Glomerular endothelial cell (primary cell): Measurements from ENCODE around the gene NKAIN1. TPM values are rescaled to one million over a fixed set of nuclear protein-coding genes. Genes with fewer than 3 reads are reported as not detected.

Experiments used
- DNase-seq: peaks from one replicate; pipeline ENCODE4 v3.0.0-alpha.2; 2011; ENCODE audit warnings: low read depth, low spot score; ENCODE audit errors: extremely low read depth
- total RNA-seq: library from RNA; depleted of rRNA; stranded (reverse); fragments of >200 nt; gene quantifications from 2 replicates; pipeline ENCODE4 v1.2.3, GENCODE V29; 2015

NKAIN1 gene
- total RNA-seq, 1 donor from 2014 or later = not detected

- DNase-seq = no peak
Observed at GRCh38 chr1:31234123-31234708, 5.5 kb downstream of the NKAIN1 start.

- no peak for DNase-seq
Observed at GRCh38 chr1:31232689-31233088, 7.0 kb downstream of the NKAIN1 start.

- DNase-seq = no peak
Observed at GRCh38 chr1:31231802-31232201, 7.9 kb downstream of the NKAIN1 start.

GRCh38 chr1:31230378-31230777 lies 9.3 kb downstream of the NKAIN1 start:
- DNase-seq = no peak

- no peak for DNase-seq
Observed at GRCh38 chr1:31228986-31229385, 10.7 kb downstream of the NKAIN1 start.

- DNase-seq = no peak
Observed at GRCh38 chr1:31227891-31228568, 11.7 kb downstream of the NKAIN1 start.

GRCh38 chr1:31224068-31224467 lies 15.6 kb downstream of the NKAIN1 start:
- DNase-seq = no peak

- no peak for DNase-seq
Observed at GRCh38 chr1:31222176-31222575, 17.5 kb downstream of the NKAIN1 start.

- DNase-seq = no peak
Observed at GRCh38 chr1:31221072-31221471, 18.6 kb downstream of the NKAIN1 start.

GRCh38 chr1:31219489-31219888 lies 20.2 kb downstream of the NKAIN1 start:
- DNase-seq = no peak

- no peak for DNase-seq
Observed at GRCh38 chr1:31218705-31219104, 21.0 kb downstream of the NKAIN1 start.

- peak; percentile 39 for DNase-seq
Observed at GRCh38 chr1:31216016-31216415, 23.7 kb downstream of the NKAIN1 start.

GRCh38 chr1:31215065-31215570 lies 24.6 kb downstream of the NKAIN1 start:
- DNase-seq = no peak

- DNase-seq = no peak
Observed at GRCh38 chr1:31214316-31215064, 25.2 kb downstream of the NKAIN1 start.

GRCh38 chr1:31208361-31208945 lies 31.2 kb downstream of the NKAIN1 start:
- no peak for DNase-seq

GRCh38 chr1:31207569-31207968 lies 32.1 kb downstream of the NKAIN1 start:
- no peak for DNase-seq

- no peak for DNase-seq
Observed at GRCh38 chr1:31207046-31207445, 32.6 kb downstream of the NKAIN1 start.

- no peak for DNase-seq
Observed at GRCh38 chr1:31203215-31203614, 36.5 kb downstream of the NKAIN1 start.

- DNase-seq = no peak
Observed at GRCh38 chr1:31201931-31202360, 37.7 kb downstream of the NKAIN1 start.

- DNase-seq = no peak
Observed at GRCh38 chr1:31199949-31200348, 39.7 kb downstream of the NKAIN1 start.

- DNase-seq = no peak
Observed at GRCh38 chr1:31199236-31199790, 40.4 kb downstream of the NKAIN1 start.
